Measurements from ENCODE around the gene MYOG.

- TF ChIP-seq, protein P1, sequence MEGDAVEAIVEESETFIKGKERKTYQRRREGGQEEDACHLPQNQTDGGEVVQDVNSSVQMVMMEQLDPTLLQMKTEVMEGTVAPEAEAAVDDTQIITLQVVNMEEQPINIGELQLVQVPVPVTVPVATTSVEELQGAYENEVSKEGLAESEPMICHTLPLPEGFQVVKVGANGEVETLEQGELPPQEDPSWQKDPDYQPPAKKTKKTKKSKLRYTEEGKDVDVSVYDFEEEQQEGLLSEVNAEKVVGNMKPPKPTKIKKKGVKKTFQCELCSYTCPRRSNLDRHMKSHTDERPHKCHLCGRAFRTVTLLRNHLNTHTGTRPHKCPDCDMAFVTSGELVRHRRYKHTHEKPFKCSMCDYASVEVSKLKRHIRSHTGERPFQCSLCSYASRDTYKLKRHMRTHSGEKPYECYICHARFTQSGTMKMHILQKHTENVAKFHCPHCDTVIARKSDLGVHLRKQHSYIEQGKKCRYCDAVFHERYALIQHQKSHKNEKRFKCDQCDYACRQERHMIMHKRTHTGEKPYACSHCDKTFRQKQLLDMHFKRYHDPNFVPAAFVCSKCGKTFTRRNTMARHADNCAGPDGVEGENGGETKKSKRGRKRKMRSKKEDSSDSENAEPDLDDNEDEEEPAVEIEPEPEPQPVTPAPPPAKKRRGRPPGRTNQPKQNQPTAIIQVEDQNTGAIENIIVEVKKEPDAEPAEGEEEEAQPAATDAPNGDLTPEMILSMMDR (IDR thresholded peaks at IDR 0.05) = no peak
- no peak for TF ChIP-seq EZH2 (IDR thresholded peaks at IDR 0.05; ENCODE audit: borderline replicate concordance, insufficient read depth, low read depth, low read length, poor library complexity, severe bottlenecking)
Observed at GRCh38 chr1:203097001-203097400, 11.2 kb upstream of the MYOG start.
